B cell (primary cell): Measurements from ENCODE around the gene SLC22A15. TPM values are rescaled to one million over a fixed set of nuclear protein-coding genes. Genes with fewer than 3 reads are reported as not detected.
"Not testable (repeated sequence)": the region's sequence is repeated elsewhere in the genome, so short reads cannot be mapped to it uniquely, and the experiment has no call there.

ENCODE experiments used
- ATAC-seq: fragments of 200-7000 bp; cut with Tn5 transposase; one replicate; pipeline ENCODE4 v1.10.0; 2021; ENCODE audit warnings: low read depth, mild to moderate bottlenecking, moderate number of reproducible peaks, moderate library complexity
- CTCF ChIA-PET: fragments of 350-600 bp; sonication (Branson Sonifier 250); formaldehyde crosslinking; loops from one replicate; lab custom pipeline; 2021; ENCODE audit warnings: antibody characterized with exemption, inconsistent platforms; lab: Charles Lee
- POLR2A ChIA-PET: fragments of 350-600 bp; sonication (Branson Sonifier 250); formaldehyde crosslinking; loops from one replicate; lab custom pipeline; 2021; ENCODE audit warnings: antibody characterized with exemption; lab: Charles Lee
- DNase-seq: peaks from one replicate; pipeline ENCODE4 v3.0.0; 2013
- H2AFZ ChIP-seq: 2 replicates; pipeline ENCODE4 v1.6.1; 2012; ENCODE audit warnings: mild to moderate bottlenecking, low read depth, low read length; ENCODE audit not compliant: insufficient read depth, poor library complexity, severe bottlenecking
- H3K27ac ChIP-seq, 2 donors: 1 replicate in 1 of 2; 2 replicates in 1 of 2; pipeline ENCODE4 v1.5.1; 2012 to 2013; ENCODE audit warnings: low read length in 2 of 2, mild to moderate bottlenecking in 2 of 2, moderate library complexity in 1 of 2
- H3K27me3 ChIP-seq, 4 experiments: fragments of 200-600 bp in 1 of 4; sonication (generic) in 1 of 4; replicated peaks in 1 of 4; 1 replicate in 2 of 4; 2 replicates in 2 of 4; pipeline versions ENCODE4 v1.6.1 to v1.7.0; 2013 to 2016; ENCODE audit warnings: low read length in 3 of 4, mild to moderate bottlenecking in 2 of 4, mixed read lengths in 1 of 4, moderate library complexity in 1 of 4; ENCODE audit not compliant: insufficient read depth in 4 of 4, control insufficient read depth in 3 of 4; ENCODE audit errors: control extremely low read depth in 1 of 4
- H3K36me3 ChIP-seq, 2 experiments: replicated peaks in 1 of 2; 1 replicate in 1 of 2; 2 replicates in 1 of 2; pipeline versions ENCODE4 v1.6.1 to v1.7.1; 2013; ENCODE audit warnings: low read length in 1 of 2; ENCODE audit not compliant: insufficient read depth in 2 of 2, control insufficient read depth in 1 of 2; ENCODE audit errors: control extremely low read depth in 1 of 2, extremely low read depth in 1 of 2
- H3K4me1 ChIP-seq, 2 donors: fragments of 200-600 bp in 1 of 2; sonication (generic) in 1 of 2; 1 replicate in 1 of 2; 2 replicates in 1 of 2; pipeline versions ENCODE4 v1.5.1 to v1.6.1; 2013 to 2017; ENCODE audit warnings: low read length in 2 of 2; ENCODE audit not compliant: control insufficient read depth in 2 of 2, insufficient read depth in 2 of 2
- H3K4me2 ChIP-seq: replicated peaks from 2 replicates; pipeline ENCODE3; 2012; ENCODE audit warnings: mild to moderate bottlenecking, low read depth, low read length; ENCODE audit not compliant: poor library complexity, severe bottlenecking
- H3K4me3 ChIP-seq, 5 experiments: fragments of 200-600 bp in 1 of 5; sonication (generic) in 1 of 5; 1 replicate in 3 of 5; 2 replicates in 2 of 5; pipeline versions ENCODE4 v1.5.1 to v1.7.0; 2011 to 2016; ENCODE audit warnings: low read length in 4 of 5, mild to moderate bottlenecking in 4 of 5, low read depth in 2 of 5, control low read depth in 1 of 5, moderate library complexity in 1 of 5; ENCODE audit not compliant: insufficient read depth in 1 of 5; ENCODE audit errors: control extremely low read depth in 1 of 5, extremely low read depth in 1 of 5
- H3K79me2 ChIP-seq: fragments of 200-600 bp; sonication (generic); one replicate; pipeline ENCODE4 v1.6.0; 2016; ENCODE audit warnings: low read length; ENCODE audit not compliant: control insufficient read depth, insufficient read depth
- H3K9ac ChIP-seq: fragments of 200-600 bp; sonication (generic); 2 replicates; pipeline ENCODE4 v1.6.1; 2017; ENCODE audit warnings: mild to moderate bottlenecking, low read length, moderate library complexity
- H3K9me3 ChIP-seq, 3 donors: one replicate each; pipeline versions ENCODE4 v1.6.1 to v1.7.1; 2013; ENCODE audit warnings: low read length in 2 of 3; ENCODE audit not compliant: control insufficient read depth in 2 of 3, insufficient read depth in 1 of 3; ENCODE audit errors: control extremely low read depth in 1 of 3
- H4K20me1 ChIP-seq: 2 replicates; pipeline ENCODE4 v1.6.0; 2012; ENCODE audit warnings: mild to moderate bottlenecking, low read length; ENCODE audit not compliant: insufficient read depth, control insufficient read depth, poor library complexity, severe bottlenecking
- H3K27ac Mint-ChIP-seq: one replicate; pipeline ENCODE4 v1.8.0; 2021; ENCODE audit warnings: mixed read lengths
- H3K27me3 Mint-ChIP-seq: one replicate; pipeline ENCODE4 v1.8.0; 2021; ENCODE audit warnings: mixed read lengths
- H3K4me1 Mint-ChIP-seq: one replicate; pipeline ENCODE4 v1.8.0; 2021; ENCODE audit warnings: mixed read lengths
- H3K4me3 Mint-ChIP-seq: one replicate; pipeline ENCODE4 v1.8.0; 2021; ENCODE audit warnings: mixed read lengths
- H3K9me3 Mint-ChIP-seq: one replicate; pipeline ENCODE4 v1.8.0; 2022; ENCODE audit warnings: mixed read lengths; ENCODE audit not compliant: insufficient read depth
- CTCF ChIP-seq: fragments of 200-600 bp; IDR thresholded peaks from one replicate; pipeline ENCODE4 v1.8.0; 2022; ENCODE audit warnings: antibody characterized with exemption, mild to moderate bottlenecking
- EZH2 ChIP-seq: IDR thresholded peaks from 2 replicates; pipeline ENCODE4 v1.6.1; 2012; ENCODE audit warnings: borderline replicate concordance, low read depth, mild to moderate bottlenecking, moderate library complexity, low read length; ENCODE audit not compliant: insufficient read depth, poor library complexity, severe bottlenecking
- WGBS: methylation state at CpG from one replicate; pipeline ENCODE4 v1.1.5; 2013; ENCODE audit warnings: missing lambda C conversion rate; ENCODE audit not compliant: insufficient coverage; 5-methylcytosine and 5-hydroxymethylcytosine counted together
- intact Hi-C: fragments of 100-400 bp; cut with micrococcal nuclease; formaldehyde crosslinking; loops from one replicate; pipeline ENCODE4 v1.10.0; 2022
- polyA plus RNA-seq: library from polyadenylated mRNA; depleted of rRNA; stranded (reverse); fragments of >200 nt; gene quantifications from 2 replicates; pipeline ENCODE4 v1.2.3, GENCODE V29; 2012
- total RNA-seq, 2 donors: library from RNA; stranded (reverse); fragments of 120-200 nt in 1 of 2; gene quantifications; 1 replicate in 1 of 2; 2 replicates in 1 of 2; pipeline versions ENCODE4 v1.2.3 to v1.2.4, GENCODE V29; 2013 to 2022

Gene SLC22A15
- total and polyA plus RNA-seq, 2 donors (not counting 1 experiment from before 2014, with no cell fraction given): 3.9 to 7.5 TPM

- Histone ChIP-seq H2AFZ (no peak overlapping the region), H4K20me1 (no peaks in the 10 kb centered on the region), H3K4me2 (no peak overlapping the region), H3K4me1 (no peaks in the 10 kb centered on the region), H3K27me3 (no peaks in the 10 kb centered on the region), H3K79me2 (no peaks in the 10 kb centered on the region), H3K4me3 (no peak overlapping the region), H3K9me3 (no peaks in the 10 kb centered on the region), H3K36me3 (no peaks in the 10 kb centered on the region), H3K9ac (no peak overlapping the region), H3K27ac (no peak overlapping the region)
- intact Hi-C loops: no loop called here
- no peak for DNase-seq
- ChIA-PET POLR2A (no interaction called here), CTCF (no interaction called here)
- Mint-ChIP-seq H3K27me3 (no peaks in the 10 kb centered on the region), H3K4me1 (no peaks in the 10 kb centered on the region), H3K9me3 (no peaks in the 10 kb centered on the region), H3K27ac (no peak overlapping the region), H3K4me3 (no peak overlapping the region)
- WGBS: no CpG with 5 or more reads among the region's 3 CpGs
- TF ChIP-seq EZH2 (no peak), CTCF (no peak)
- no peak for ATAC-seq
Measured at GRCh38 chr1:115989699-115990098, 13.4 kb downstream of the SLC22A15 start.

- Histone ChIP-seq H4K20me1 (no peaks in the 10 kb centered on the region), H2AFZ (no peak overlapping the region), H3K27me3 (no peaks in the 10 kb centered on the region), H3K9me3 (no peaks in the 10 kb centered on the region), H3K79me2 (no peaks in the 10 kb centered on the region), H3K4me2 (no peak overlapping the region), H3K4me3 (no peak overlapping the region), H3K4me1 (no peaks in the 10 kb centered on the region), H3K27ac (no peak overlapping the region), H3K36me3 (no peaks in the 10 kb centered on the region), H3K9ac (no peak overlapping the region)
- no peaks in the 10 kb centered on the region for H3K9me3 Mint-ChIP-seq
- ChIA-PET POLR2A (no interaction called here), CTCF (interaction anchor here (1.0 to 2.7 kb wide), 2 partner anchors 11 to 14 kb away, joined by 3 to 11 read pairs; no protein-coding TSS in a partner anchor)
- intact Hi-C loops: no loop called here
- no peaks in the 10 kb centered on the region for H3K4me1 Mint-ChIP-seq
- no peak overlapping the region for H3K27ac Mint-ChIP-seq
- DNase-seq (no peak), ATAC-seq (no peak)
- TF ChIP-seq EZH2 (no peak), CTCF (no peak)
- no peaks in the 10 kb centered on the region for H3K27me3 Mint-ChIP-seq
- H3K4me3 Mint-ChIP-seq: no peak overlapping the region
- WGBS: 98% methylated on average over 8 of the region's 8 CpGs
Measured at GRCh38 chr1:115991909-115992308, 15.6 kb downstream of the SLC22A15 start.

- H3K36me3 ChIP-seq, H3K9ac ChIP-seq, H3K27ac ChIP-seq, H2AFZ ChIP-seq, DNase-seq, ATAC-seq, H3K4me3 ChIP-seq, intact Hi-C loops, H3K4me2 ChIP-seq, H3K27ac Mint-ChIP-seq, H3K4me1 Mint-ChIP-seq, H3K4me3 Mint-ChIP-seq, POLR2A ChIA-PET, CTCF ChIA-PET, H3K27me3 Mint-ChIP-seq, H4K20me1 ChIP-seq, H3K27me3 ChIP-seq, H3K9me3 ChIP-seq, H3K4me1 ChIP-seq, H3K79me2 ChIP-seq: not testable (repeated sequence)
- no CpG with 5 or more reads among the region's 1 CpG for WGBS
- peaks cover 13% of the 10 kb centered on the region for H3K9me3 Mint-ChIP-seq
Measured at GRCh38 chr1:115997921-115998320, 21.6 kb downstream of the SLC22A15 start.
